Measurements from ENCODE around the gene ITIH3.

ITIH3 gene

DNA sequence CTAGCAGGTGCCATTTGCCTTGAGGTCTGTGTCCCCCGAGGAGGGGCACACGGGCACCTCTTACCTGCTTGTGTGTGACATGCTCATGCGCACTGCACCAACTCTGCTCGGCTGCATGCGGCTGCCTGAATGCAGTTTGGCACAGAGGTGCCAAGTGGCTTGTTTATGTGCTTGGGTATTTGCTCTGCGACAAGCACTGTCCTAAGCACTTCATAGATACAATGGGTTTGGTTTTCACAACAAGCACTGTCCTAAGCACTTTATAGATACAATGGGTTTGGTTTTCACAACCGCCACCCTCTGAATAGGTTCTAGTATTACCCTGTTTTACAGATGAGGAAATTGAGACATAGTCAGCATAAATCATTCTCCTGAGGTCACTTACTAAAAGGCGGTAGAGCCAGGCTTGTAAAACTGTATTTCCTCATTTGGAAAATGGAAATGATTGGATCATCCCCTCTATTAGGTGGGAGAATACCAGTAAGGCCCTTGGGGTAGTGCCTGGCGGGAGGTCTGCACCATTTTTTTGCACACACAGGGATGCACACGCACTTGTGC lies 35.4 kb downstream of the ITIH3 start:
- DNase-seq, result peak; percentile 25 to 29

DNA sequence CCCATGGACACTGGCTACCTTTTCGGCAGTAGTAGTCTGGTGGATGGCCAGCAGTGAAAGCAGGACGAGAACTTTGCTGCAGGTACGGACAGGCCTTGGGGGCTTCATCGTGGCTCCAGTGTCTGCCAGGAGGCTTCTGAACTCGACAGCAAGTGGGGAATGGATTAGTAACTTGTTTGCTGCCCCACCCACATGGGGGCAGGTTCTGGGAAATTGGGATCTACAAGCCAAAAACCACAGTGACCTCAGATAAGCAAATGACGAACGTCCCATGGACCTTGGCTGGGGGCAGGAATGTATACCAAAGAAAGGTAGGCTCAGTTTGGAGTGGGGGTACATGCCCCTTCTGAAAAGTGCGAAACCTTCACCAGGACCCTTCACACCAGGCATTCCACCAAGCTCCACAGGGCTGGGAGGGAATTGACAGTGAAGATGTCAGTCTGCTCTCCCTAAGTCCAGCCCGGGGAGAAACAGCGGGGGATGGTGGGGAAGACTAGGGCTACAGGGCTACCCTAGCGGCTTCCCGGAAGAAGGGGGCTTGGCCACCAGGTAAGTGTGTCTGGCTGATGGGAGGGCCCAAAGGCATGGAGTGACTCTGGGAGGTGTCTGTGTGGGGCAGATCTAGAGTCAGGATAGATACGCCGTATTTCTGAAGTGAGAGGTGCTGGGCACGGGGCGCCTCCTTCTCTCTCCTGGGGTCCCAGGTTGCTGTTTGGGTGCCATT lies 36.1 kb downstream of the ITIH3 start, which contains the start of gene ITIH4:
Gene ITIH4, minus strand, starts transcription at position 138 of the 724 bp plus-strand sequence. Its CDS starts 30 bp downstream, at position 108.
- no peak for DNase-seq

- DNase-seq, result peak; percentile 42 to 44
Observed at GRCh38 chr3:52831500-52832301, 37.1 kb downstream of the ITIH3 start.

DNA sequence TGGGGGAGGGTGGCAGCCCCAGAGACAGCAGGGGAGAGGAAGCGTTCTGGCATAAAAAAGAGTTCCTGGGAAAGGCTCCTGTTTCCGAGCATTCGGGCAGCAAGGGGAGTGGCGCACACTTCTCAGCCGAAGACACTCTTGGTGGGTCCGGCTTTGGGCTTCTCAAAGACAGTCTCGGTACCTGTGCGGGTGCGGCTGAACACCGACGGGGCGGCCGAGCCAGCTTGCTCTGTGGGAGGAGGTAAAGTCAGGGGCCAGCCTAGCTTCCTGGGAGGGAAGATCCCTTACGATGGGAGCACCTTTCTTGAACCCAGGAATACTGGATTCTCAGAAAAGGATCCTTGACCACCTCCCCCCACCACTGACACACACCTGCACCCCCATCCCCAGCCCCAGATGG lies 38.6 kb downstream of the ITIH3 start:
- no peak for DNase-seq

- no peak for DNase-seq
Observed at GRCh38 chr3:52834871-52835501, 40.4 kb downstream of the ITIH3 start, which contains the start of gene MUSTN1. Gene MUSTN1, minus strand, starts transcription at chr3:52835019. Its CDS starts 71 bp downstream, at chr3:52834948.

DNA sequence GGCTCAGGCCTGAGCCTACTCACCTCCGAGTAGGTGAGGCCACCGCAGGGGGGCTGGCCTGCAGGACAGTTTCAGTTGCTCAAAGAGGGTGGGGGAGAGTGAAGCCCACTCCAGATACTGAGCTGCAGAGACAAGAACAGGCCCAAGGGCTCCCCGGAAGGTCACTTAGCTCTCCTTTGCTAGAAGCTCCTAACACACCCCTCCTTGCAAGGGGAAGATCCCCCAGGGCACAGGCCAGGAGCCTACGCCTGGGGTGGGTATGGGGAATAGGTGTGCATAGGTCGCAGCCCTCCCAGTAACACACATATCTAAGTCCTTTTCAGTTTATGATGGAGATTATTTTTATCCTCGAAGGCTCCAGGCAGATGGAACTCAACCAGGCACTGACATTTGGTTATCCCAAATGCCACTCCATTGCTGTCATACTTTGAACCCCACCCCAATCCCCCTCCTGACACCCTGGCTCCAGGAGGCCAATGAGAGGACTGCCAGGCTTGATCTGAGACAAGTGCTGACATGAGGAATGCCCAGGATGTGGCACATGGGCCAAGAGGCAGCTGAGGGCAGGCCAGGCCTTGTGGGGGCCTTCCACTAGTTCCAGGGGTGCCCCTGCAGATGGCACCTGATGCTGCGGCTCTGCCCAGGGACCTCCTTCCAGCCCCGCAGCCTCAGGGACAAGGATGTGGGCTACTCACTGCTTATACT lies 41.3 kb downstream of the ITIH3 start:
- no peak for DNase-seq

- DNase-seq, result no peak
Observed at GRCh38 chr3:52836471-52836845, 41.9 kb downstream of the ITIH3 start.

GRCh38 chr3:52836986-52837385 lies 42.4 kb downstream of the ITIH3 start:
- no peak for DNase-seq

GRCh38 chr3:52838561-52839267 lies 44.1 kb downstream of the ITIH3 start:
- DNase-seq, result no peak

GRCh38 chr3:52839268-52839575 lies 44.6 kb downstream of the ITIH3 start:
- DNase-seq, result no peak

GRCh38 chr3:52839892-52840545 lies 45.4 kb downstream of the ITIH3 start:
- no peak for DNase-seq

- DNase-seq, result no peak
Observed at GRCh38 chr3:52841211-52841980, 46.8 kb downstream of the ITIH3 start.

DNA sequence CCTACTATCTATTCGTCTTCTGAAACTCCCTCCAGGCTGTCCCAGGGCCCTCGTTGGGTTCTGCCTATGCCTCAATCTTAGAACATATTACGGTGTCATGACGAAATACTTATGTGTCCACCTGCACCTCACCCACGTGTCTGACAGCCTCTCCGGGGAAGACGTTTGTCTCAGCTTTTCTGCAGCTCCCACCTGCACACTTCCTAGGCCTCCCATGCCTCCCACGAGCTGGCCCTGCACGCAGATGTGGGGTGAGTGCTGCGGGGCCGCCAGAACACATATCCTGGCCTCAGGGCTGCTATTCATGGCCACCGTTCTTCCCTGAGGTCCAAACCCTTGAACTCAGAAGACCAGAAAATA lies 47.4 kb downstream of the ITIH3 start:
- DNase-seq, result no peak

- DNase-seq, result peak; percentile 54 to 78
Observed at GRCh38 chr3:52842424-52842823, 47.8 kb downstream of the ITIH3 start.

DNA sequence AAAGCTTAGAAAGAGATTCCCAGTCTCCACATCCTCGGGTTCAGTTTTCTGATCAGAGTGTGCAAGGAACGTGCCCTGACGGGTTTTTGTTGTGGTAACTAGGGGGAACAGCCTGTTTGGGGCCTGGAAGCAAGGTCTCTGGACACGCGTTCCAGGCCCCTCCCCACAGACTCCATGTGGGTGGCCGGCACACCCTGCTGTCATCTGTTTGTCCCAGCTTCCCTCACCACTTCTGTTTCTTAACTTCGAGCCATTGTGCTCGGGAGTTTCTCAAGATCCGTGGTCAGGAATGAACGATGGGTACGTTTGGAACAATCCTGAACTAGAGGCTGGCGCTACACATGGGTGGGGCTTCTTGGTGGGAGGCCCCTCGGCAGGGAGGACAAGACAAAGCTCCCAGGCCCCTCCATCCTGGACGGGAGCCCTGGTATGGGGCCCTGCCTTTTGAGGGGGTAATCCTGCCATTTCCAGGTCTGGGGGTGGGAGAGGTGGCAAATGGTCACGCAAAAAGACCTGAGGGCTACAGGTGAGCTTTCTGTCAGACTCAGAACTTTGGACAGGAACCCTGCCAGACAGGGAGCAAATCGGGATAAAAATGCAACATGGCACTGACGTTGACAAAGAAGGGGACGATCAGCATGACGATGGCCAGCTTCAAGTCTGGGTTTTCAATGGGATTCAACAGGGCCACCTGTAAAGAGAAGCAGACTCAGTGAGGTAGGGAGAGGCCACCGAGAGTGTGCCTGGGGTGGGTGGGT lies 48.7 kb downstream of the ITIH3 start:
- peak; percentile 81 to 82 for DNase-seq

GRCh38 chr3:52843881-52844280 lies 49.3 kb downstream of the ITIH3 start:
- DNase-seq, result no peak

DNA sequence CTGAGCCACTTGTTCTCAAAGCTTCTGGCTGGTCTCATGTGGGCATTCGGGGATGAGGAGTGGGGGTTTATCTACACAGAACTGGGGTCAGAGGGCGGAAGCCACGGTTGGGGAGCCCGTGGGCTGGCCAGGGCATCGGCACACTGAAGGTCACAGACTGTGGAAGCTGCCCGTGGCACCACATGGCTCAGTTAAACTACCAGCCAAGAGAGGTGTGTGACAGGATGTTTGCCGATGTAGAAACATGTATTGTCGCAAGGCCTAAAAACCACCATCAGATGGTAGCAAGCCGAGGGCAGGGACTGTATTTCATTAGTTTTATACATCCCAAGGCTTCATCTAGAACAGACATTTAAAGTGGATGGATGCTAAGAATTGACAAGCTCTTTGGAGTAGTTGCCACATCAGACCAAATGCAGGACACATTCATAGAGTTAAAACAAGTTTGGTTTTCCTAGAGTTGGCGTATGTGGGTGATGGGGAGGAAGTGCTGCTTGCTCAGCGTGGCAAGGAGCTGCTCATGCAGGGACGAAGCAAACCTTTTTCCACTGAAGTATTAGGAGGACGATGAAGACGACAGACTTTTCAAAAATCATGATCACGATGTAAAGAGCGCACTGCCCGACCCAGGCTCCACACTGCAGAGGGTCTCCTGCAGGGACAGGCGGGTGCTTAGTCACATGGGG lies 49.8 kb downstream of the ITIH3 start:
- peak; percentile 69 to 73 for DNase-seq

DNA sequence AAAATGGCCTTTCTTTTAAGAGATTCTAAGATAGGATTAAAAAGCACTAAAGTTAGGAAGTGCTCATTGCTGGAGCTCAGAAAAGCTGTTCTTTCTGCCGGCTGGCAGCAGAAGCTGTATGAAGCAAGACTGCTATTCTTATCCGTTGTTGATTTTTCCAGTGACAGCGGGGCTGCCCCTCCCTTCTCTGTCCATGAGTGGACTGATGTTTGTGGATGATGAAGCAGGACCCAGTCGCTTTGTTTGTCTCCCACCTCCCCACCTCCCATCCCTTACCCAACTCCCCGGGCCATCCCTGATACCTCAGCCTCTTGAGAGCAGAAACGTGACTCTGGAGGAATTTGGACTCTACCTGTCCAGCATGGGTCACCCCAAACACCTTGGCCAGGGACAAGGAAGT lies 50.6 kb downstream of the ITIH3 start:
- peak; percentile 51 to 70 for DNase-seq

Measured in inflammatory macrophage (primary cell).